Measurements from ENCODE around the gene PPP2R2D.

The PPP2R2D gene

DNA sequence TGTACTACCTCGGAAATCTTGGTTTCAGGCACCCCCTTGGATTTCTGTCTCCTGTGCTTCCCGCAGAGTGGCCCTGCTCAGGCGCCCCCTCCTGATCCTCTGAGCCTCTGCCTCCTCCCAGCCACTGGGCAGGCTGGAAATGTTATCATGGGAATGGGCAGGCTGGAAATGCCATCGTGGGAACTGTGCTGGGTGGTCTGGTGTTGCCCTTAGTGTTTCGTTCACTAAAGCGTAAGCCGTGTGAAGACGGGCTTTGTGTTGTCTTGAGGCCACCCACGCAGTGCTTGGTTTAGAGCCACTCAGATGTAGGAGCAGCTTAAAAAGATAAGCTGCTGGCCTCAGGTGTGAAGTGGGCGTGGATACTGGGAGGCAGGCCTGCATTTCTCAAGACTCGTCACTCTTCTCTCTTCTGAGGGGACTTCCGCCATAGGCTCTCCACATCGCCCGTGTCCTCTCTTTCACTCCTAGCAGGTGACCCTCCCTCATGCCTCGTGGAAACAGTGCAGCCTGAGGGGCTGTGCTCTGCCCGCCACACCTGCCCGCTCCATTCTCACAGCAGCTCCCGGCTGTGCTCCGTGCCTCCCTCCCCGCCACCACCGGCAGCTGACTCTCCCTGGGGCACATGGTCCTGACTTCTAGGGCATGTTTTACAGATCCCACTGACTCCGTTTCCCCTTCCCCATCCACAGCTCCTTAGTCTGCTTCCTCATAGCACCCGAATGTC, 28.5 kb downstream of the PPP2R2D start:
- no peak for DNase-seq (ENCODE audit: low spot score)

DNA sequence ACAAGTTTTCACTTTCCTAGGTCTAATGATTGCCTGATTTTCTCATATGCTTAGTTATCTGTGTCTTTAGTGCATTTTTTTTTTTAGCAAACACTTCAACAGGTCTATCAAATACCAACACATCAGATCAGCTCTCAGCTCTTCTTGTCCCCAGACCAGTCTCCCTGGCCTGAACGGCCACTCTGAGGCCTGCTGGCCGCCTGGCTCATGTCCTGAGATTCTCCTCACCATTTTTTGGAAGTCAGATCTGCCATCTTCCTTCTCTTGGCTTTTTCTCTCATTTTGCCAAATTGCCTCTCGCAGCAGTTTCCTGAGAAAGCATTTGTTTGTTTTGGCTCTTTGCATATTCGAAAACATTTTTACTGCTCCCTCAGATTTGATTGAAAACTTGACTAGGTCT, 29.3 kb downstream of the PPP2R2D start:
- DNase-seq (ENCODE audit: low spot score), result no peak

DNA sequence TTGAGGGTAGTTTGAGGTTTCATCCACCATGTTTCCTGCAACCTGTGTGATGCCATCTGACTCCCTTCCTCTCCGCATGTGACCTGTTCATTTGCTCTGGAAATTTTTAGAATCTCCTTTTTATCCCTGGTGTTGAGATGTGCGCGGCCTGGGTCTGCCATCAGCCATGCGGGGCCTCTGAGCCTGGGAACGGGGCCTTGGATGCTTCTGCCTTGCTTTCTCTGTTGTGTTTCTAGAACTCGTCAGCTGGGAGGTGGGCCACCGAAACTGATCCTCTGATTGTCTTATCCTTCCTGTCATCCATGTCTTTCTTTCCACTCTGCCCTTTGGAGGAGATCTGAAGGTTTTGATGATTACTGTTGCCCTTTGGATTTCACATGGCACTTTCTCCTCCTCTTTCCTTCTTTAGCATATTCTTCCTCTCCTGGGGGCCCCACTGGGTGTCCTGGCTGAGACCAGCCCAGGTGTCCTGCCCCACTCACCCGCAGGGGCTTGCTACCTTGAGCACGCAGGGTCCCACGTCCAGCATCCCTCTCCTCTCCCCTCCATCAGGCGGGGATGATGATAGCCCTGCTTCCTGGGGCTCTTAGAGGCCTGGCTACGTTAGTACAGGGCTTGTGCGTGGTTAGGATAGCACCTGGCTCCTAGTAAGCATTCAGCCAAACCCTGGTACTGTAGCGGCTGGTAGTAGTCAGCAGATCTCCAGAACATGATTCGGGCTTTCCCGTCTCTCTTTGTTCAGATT, 29.9 kb downstream of the PPP2R2D start:
- no peak for DNase-seq (ENCODE audit: low spot score)

DNA sequence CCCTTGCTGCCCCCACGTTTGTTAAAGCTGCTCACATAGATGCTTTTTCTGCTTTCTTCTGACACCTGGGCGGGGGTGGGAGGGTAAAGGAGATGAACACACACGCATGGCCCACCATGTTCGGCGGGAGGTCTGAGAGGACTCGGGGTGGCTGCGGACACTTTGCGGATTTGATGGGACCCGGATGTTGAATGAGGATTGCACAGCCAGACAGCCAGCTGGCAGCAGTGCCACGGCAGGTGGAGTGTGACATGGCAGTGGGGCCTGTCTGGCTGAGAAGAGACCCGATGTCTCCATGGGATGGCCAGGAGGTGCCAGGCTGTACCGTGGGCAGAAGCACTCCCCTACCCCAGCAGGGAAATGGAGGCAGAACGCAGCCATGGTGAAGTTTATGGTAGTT, 31.2 kb downstream of the PPP2R2D start:
- DNase-seq (ENCODE audit: low spot score), result no peak

DNA sequence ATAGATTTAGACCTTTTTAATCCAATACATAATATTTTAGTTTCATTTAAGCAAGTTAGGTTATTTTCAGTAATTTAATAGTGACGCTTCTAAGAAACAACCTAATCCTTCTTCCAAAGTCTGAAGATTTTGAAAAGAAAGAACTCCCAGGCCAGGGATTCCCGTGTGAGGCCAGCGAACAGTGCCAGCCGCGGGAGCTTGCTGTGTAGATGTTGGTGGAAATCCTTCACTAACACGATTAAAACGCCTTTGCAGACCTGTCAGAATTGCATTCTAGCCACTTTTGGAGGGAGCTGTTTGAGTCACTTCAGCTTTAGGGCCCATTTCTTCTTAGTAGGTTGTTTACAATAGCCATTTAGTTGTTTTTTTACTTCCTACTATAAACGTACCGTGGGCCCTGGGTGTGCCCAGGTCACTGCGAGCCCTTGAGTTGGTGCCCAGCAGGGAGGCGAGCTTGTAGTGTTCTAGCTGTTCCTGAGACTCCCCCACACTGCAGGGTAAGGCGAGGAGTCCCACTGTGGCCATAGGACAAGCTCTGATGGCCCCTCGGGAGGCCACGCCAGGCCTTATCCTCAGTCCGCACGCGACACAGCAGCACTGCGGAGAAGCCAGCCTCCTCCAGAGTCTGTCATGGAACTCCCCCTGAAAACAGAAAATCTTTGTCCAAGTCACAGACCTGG, 32.3 kb downstream of the PPP2R2D start:
- no peak for DNase-seq (ENCODE audit: low spot score)

DNA sequence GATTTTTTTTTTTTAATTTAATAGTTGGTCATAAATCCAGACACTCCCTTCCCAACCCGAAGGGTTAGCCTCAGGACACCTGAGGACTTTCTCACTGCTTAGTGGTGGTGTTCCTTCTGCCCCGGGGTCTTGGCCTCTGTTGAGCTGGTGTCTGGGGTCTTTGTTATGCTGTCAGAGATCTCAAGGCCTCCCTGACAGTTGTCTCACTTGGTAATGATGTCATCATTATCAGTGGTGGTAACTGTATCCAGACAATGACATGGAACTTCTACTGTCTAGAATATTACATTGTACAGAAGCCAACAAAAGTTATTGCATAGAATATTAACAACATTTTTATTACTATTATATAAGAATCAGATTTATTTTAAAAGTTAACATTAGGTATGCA, 32.9 kb downstream of the PPP2R2D start:
- no peak for DNase-seq (ENCODE audit: low spot score)

DNA sequence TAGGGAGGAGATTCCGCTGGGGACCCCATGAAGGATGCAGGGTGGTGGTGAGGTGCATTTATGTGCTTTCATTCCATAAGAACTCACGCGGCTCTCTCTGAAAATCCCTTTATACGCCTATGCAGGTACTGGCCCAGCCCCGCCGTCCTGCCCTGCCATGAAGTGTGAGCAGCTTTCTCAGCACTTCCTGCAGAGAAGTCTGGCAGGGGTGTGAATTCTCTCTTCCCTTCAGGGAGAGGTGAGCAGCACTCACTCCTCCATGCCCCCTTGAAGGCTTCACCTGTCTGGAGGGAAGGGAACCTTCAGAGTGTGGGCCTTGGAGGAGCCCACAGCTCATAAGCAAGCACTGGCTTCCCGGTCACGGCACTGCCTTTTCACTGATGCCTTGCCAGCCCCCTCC, 34.0 kb downstream of the PPP2R2D start:
- no peak for DNase-seq (ENCODE audit: low spot score)

DNA sequence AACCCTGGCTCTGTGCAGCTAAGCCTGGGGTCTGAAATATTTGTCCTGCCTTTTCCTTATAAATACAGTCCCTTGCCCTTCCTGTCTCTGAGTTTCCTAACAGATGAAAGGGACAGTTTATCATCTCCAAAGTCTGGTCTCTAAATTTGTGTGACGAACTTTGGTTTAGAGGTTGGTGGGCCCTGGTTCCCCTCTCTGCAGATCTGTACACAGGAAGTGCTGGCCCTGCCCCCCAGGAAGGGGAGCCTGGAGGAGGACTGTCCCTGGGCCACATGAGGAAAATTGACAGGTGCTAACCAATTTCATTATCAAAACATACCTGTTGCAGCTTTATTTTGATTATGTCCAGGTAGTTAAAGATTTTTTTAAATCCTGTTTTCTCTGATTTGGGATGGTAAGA, 34.5 kb downstream of the PPP2R2D start:
- DNase-seq (ENCODE audit: low spot score), result no peak

DNA sequence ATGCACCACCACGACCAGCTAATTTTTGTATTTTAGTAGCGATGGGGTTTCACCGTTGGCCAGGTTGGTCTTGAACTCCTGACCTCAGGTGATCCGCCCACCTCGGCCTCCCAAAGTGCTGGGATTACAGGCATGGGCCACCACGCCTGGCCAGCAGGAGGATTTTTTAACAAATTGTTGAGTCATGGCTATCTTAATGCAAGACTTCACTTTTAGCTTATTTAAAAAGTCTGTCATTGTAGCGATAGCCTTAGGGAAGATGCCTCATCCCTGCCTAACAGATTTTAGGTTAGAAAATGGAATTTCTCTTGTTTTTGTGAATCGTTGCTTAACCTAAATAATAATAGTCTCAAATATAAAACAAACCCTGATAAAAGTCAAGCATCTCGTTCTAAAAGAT, 35.5 kb downstream of the PPP2R2D start:
- no peak for DNase-seq (ENCODE audit: low spot score)

DNA sequence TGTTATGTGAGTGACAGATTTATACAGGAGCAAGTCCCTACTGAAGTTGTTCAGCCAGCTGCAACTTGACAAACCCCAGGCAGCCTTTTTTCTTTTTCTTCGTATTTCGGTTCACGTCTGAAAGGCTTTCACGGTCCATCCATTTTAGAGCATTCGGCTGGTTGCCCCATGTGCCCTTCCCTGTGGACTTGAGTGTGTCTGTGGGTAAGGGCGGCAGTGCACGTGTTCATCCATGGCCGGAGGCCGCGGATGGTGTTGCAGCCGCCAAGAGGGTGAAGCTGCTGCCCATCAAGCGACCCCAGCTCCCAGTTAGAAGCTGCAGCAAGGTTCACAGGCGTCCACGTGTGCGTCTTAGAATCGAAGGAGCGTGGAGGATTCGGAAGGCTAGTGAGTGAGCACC, 35.9 kb downstream of the PPP2R2D start:
- no peak for DNase-seq (ENCODE audit: low spot score)

DNA sequence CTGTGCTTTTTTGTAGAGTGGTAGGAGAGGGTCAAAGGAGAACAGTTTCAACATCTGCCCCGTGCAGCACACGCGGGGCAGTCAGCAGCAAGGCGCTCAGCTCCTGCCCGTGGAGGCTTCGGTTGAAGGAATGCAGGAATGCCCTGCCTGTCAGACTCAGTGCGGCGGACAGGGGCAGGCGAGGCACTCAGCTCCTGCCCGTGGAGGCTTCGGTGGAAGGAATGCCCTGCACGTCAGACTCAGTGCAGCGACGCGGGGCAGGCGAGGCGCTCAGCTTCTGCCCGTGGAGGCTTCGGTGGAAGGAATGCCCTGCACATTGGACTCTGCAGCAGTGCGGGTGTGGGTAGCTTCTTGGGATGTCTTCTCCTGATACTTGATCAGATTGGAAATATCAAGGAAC, 37.0 kb downstream of the PPP2R2D start:
- DNase-seq (ENCODE audit: low spot score), result no peak

DNA sequence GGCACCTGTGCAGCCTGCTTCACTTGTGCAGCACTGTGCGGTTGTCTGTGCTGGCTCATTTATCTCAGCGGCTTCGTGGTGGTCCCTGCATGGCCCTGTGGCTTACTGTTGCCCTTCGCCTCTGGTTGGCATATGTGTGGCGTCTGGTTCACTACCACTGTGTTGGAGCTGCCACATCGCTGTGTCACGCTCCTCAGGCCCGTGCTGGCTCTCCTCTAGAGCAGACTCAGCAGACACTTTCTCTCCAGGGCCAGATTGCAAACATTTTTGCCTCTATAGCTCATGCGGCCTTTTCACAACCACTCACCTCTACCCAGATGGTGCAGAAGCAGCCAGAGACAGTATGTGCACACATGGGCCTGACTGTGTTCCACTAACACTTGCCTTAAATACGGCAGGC, 37.9 kb downstream of the PPP2R2D start:
- no peak for DNase-seq (ENCODE audit: low spot score)

DNA sequence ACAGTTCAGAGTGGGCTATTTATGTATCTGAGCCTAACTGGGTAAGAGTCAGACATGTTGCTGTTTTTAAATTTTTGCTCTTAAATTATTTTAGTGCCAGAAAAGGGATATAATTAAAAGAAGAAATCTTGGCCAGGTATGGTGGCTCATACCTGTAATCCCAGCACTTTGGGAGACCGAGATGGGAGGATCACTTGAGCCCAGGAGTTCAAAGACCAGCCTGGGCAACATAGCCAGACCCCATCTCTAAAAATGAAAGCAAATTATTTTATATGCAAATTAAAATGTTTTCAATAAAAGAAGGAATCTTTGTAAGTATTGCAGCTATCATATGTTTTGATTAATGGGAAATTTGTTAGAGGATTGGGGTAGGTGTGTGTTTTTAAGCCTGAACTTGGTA, 41.6 kb downstream of the PPP2R2D start:
- no peak for DNase-seq (ENCODE audit: low spot score)

DNA sequence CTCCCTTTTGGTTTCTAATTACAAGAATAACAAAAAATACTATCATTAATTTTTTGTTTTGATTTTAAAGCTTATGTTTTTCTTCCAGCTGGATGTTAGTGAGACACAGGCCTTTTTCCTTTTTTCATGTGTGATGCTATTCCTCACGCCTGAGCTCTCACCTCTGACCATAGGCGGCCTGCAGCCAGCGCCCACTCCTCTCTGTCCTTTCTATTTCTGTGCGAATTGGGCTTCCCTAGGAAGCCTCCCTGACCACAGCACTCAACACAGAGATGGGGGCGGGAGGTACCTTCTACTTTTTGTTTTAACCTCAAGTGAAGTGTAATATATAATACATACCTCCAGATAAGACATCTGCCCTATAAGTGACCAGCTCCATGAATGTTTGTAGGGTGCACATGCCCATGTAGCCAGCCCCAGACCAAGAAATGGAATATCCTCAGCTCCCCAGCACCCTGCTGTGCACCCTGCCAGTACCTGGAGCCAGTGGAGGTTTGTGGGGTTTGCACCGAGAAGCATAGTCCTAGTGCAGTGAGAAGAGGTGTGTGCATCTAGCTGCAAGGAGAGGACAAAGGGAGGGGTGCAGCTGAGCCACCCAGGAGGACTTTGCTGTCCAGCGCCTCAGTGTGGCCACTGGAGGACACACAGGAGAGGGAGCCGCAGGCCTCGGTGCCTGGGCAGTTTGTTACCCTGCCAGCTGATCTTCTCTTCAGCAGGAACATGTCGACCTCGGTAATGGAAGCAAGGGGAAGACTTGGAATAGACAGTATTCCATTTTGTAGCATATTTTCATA, 42.4 kb downstream of the PPP2R2D start:
- peak; percentile 31 for DNase-seq (ENCODE audit: low spot score)

DNA sequence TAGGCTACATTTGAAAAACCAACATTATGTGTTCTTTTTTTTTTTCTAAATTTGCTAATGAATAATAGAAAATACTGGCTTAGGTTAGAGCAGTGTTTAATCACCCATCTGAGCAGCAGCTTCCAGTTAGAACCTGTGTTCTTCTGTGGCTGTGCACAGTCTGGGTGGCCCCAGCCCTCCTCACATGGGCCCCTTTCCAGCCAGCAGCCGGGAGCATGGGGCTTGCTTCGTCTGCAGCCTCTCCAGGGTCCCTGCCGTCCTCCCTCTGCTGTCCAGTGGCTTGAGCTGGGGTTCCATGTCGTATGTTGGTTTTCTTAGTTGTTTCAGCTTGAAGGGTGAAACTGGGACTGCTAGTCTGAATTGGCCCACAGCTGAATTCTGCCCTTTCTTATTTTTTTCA, 43.6 kb downstream of the PPP2R2D start:
- no peak for DNase-seq (ENCODE audit: low spot score)

DNA sequence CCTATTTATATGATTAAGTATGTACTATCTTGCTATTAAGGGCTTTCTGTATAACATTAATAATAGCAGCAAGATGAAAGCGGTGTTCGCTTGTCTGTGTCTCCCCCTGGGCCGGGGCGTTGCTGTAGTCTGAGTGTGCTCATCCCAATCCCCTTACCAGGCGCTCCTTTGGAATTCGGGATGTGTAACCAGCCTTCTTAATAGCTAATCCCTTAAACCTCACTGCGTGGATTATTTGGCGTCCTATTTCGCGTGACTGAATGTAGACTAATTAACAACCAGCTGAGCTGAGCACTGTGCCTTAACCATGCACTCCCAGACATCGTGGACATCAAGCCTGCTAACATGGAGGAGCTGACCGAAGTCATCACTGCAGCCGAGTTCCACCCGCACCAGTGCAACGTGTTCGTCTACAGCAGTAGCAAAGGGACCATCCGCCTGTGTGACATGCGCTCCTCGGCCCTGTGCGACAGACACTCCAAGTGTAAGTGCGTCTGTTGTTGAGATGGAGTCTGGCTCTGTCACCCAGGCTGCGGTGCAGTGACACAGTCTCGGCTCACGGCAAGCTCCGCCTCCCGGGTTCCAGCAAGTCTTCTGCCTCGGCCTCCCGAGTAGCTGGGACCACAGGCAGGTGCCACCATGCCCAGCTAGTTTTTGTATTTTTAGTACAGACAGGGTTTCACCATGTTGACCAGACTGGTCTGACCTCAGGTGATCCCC, 44.3 kb downstream of the PPP2R2D start:
- DNase-seq (ENCODE audit: low spot score), result no peak

DNA sequence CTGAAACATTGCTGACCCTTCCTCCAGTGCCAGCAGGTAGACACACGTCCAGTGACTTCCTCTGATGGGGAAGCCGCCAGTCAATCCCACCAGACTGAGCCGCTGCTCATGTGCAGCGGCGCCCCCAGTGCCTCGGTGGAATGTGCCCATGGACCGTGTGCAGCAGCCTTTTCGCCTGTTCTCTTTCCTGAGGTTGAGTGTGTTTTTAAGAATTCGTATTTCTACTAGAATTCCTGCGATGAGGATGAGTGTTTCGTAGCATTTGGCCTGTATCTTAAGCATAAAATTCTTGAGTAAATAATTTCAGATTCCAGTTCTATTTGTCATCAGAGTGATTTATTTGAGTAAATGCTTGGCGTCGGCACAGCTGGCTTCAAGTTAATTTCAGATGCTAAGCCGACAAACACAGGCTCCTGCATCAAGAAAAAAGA, 45.5 kb downstream of the PPP2R2D start:
- peak; percentile 57 for DNase-seq (ENCODE audit: low spot score)

DNA sequence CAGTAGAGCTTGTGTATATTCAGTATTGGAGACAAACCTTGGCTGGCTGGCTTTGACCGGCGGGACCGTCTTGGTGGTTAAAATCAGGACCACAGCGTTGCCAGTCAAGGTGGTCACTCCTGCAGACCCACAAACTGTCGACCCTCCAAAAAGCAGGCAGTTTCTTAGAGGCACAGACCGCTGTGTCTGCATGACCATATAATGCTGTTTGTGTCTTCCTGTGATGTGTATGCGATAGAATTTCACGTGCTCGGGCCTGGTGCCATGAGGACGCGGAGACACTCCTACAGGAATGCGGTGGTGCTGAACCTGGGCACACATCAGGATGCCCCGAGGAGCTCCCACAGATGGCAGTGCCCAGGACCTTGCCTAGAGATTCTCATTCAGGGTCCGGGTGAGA, 46.1 kb downstream of the PPP2R2D start:
- no peak for DNase-seq (ENCODE audit: low spot score)

DNA sequence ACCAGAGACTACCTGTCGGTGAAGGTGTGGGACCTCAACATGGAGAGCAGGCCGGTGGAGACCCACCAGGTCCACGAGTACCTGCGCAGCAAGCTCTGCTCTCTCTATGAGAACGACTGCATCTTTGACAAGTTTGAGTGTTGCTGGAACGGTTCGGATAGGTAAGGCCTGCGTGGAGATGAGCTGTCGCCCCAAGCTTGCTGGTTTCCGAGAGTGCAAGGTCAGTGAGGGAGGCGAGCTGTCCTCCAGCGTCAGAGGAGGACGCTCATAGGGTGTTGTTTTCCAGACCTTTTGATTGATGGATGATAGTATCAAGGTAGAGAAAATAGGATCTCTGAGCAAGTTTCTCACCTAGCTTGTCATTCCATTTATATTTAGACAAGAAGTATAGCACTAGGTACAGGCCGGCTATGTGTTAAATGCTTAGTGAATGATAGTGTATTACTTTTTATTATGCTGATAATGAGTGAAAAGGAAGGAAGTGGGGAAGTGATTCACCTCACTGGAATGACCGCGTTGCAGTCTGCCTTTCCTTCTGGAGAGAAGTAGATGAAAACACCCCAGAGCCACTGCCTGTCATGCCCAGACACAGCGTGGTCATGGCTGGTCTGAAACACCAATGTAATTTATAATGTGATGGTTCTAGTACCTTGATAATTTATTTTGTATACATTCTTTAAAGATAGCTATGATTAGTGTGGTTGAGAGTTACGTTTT, 47.0 kb downstream of the PPP2R2D start:
- DNase-seq (ENCODE audit: low spot score), result peak; percentile 52

DNA sequence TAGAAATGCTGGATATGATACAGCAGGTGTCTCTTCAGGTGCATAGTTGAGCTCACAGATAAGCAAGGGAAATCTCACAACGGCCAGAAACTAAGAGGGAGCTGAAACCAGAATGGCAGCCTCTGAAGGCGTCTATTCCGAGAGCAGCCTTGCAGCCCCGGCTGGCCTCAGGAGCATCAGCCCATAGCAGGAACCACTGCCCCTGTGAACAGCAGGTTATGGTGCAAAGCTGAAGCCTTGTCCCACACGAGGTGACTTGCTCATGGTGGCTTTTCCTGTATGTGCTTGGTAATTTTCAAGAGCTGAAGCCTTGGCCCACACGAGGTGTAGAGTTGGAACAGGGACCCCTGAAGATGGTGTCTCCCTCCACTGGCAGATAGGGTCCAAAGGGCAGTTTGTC, 47.7 kb downstream of the PPP2R2D start:
- DNase-seq (ENCODE audit: low spot score), result no peak
